IMR-90 (cell line): ENCODE results near the gene INPP5D. TPM values are rescaled to one million over a fixed set of nuclear protein-coding genes. Genes with fewer than 3 reads are reported as not detected.

Source experiments
- microRNA-seq, 2 experiments: library from miRNA; stranded (forward) in 1 of 2; unstranded in 1 of 2; fragments of 10-50 nt in 1 of 2; fragments of <30 nt in 1 of 2; gene quantifications in 1 of 2; microRNA quantifications in 1 of 2; one replicate each; pipeline versions ENCODE3 to v1.1.0; 2013 to 2020; ENCODE audit not compliant: insufficient read depth in 1 of 2, insufficient read length in 1 of 2, unreplicated experiment in 1 of 2
- polyA plus RNA-seq, 3 experiments: library from polyadenylated mRNA; depleted of rRNA; stranded (reverse); fragments of >200 nt; gene quantifications; 2 replicates each; pipeline ENCODE4 v1.2.3, GENCODE V29; 2012; ENCODE audit warnings: low replicate concordance in 1 of 3
- small RNA-seq, 5 experiments: library from RNA; depleted of rRNA; stranded (forward); fragments of <200 nt; gene quantifications; one replicate each; pipeline ENCODE3, GENCODE V24; 2012
- total RNA-seq: library from RNA; depleted of rRNA; stranded (reverse); fragments of >200 nt; gene quantifications from 2 replicates; pipeline ENCODE4 v1.2.3, GENCODE V29; 2012; rRNA removed

The INPP5D gene
- total and polyA plus RNA-seq, 2 of the 4 experiments (the other 2 are of a cell fraction), result 0.18 to 0.29 TPM

Small RNAs within 50 kb of the gene (microRNA-seq; reads per million reads assigned to microRNA genes)
- gene RN7SL32P (ENCODE audit: insufficient read depth, insufficient read length), result not detected

Small RNAs within 50 kb of the gene (small RNA-seq; reads per million reads assigned to genes)
- gene RN7SL32P, result 0 reads per million in 5 experiments

Other genes starting within 250 kb of the INPP5D start
- gene SNORC, start 190.1 kb upstream of the INPP5D start, total RNA-seq, result under 0.01 and 0.28 TPM in 2 replicates
- gene SNORC, start 190.1 kb upstream of the INPP5D start, polyA plus RNA-seq (2012; rRNA removed), result 0.67 and 0.79 TPM in 2 replicates
- gene NGEF, start 47.1 kb upstream of the INPP5D start, total RNA-seq, result 1.1 TPM in 2 replicates
- gene NGEF, start 47.1 kb upstream of the INPP5D start, polyA plus RNA-seq (2012; rRNA removed), result 0.52 and 1.7 TPM in 2 replicates
- gene NEU2, start 27.7 kb upstream of the INPP5D start, total RNA-seq, result not detected in 2 replicates
- gene NEU2, start 27.7 kb upstream of the INPP5D start, polyA plus RNA-seq (2012; rRNA removed), result not detected in 2 replicates
- gene ATG16L1, start 191.3 kb downstream of the INPP5D start, total RNA-seq, result 26.2 and 26.9 TPM in 2 replicates
- gene ATG16L1, start 191.3 kb downstream of the INPP5D start, polyA plus RNA-seq (2012; rRNA removed), result 17.6 and 20.0 TPM in 2 replicates
- not detected in 2 replicates for gene SAG, start 247.5 kb downstream of the INPP5D start, total RNA-seq
- gene SAG, start 247.5 kb downstream of the INPP5D start, polyA plus RNA-seq (2012; rRNA removed), result not detected in 2 replicates